BE2C (cell line): ENCODE results near the gene POLE.

Source experiments
- DNase-seq: peaks from one replicate; pipeline ENCODE4 v3.0.0-alpha.2; 2020
- H3K27me3 ChIP-seq: fragments of 250-450 bp; sonication (Bioruptor Pico); 2 replicates; pipeline ENCODE4 v1.5.1; 2020; ENCODE audit warnings: mild to moderate bottlenecking
- H3K36me3 ChIP-seq: fragments of 250-450 bp; sonication (Bioruptor Pico); 2 replicates; pipeline ENCODE4 v1.5.1; 2020; ENCODE audit warnings: mild to moderate bottlenecking
- H3K4me1 ChIP-seq: fragments of 250-450 bp; sonication (Bioruptor Pico); 2 replicates; pipeline ENCODE4 v1.5.1; 2020
- H3K4me3 ChIP-seq: 2 replicates; pipeline ENCODE4 v1.5.1; 2011; ENCODE audit warnings: low read depth, low read length
- H3K9me3 ChIP-seq: fragments of 250-450 bp; sonication (Bioruptor Pico); 2 replicates; pipeline ENCODE4 v1.5.1; 2020
- TF ChIP-seq, protein P1 (sequence below): IDR thresholded peaks from 2 replicates; pipeline ENCODE4 v1.5.1; 2012; ENCODE audit warnings: mild to moderate bottlenecking, low read depth, low read length

POLE gene

DNA sequence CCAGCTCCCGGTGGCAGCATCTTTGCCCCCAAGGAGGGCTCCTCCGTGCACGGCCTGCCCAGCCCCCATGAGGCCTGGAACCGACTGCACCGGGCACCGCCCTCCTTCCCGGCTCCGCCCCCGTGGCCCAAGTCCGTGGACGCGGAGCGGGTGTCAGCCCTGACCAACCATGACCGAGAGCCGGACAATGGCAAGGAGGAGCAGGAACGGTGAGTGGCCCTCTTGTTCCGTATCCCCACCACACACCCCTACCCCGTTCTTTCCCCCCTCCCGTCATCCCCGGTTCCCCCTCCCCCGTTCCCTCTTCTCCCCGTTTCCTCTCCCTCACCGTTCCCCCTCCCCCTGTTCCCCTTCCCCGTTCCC lies 105.1 kb downstream of the POLE start:
- no peaks in the 10 kb centered on the region for H3K4me1 ChIP-seq
- H3K36me3 ChIP-seq, result no peaks in the 10 kb centered on the region; the same call in 1 of the 2 replicates
- no peaks in the 10 kb centered on the region for H3K27me3 ChIP-seq
- H3K9me3 ChIP-seq, result no peaks in the 10 kb centered on the region
- TF ChIP-seq, protein P1, sequence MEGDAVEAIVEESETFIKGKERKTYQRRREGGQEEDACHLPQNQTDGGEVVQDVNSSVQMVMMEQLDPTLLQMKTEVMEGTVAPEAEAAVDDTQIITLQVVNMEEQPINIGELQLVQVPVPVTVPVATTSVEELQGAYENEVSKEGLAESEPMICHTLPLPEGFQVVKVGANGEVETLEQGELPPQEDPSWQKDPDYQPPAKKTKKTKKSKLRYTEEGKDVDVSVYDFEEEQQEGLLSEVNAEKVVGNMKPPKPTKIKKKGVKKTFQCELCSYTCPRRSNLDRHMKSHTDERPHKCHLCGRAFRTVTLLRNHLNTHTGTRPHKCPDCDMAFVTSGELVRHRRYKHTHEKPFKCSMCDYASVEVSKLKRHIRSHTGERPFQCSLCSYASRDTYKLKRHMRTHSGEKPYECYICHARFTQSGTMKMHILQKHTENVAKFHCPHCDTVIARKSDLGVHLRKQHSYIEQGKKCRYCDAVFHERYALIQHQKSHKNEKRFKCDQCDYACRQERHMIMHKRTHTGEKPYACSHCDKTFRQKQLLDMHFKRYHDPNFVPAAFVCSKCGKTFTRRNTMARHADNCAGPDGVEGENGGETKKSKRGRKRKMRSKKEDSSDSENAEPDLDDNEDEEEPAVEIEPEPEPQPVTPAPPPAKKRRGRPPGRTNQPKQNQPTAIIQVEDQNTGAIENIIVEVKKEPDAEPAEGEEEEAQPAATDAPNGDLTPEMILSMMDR, result no peak
- no peak for DNase-seq
- H3K4me3 ChIP-seq, result no peak overlapping the region

DNA sequence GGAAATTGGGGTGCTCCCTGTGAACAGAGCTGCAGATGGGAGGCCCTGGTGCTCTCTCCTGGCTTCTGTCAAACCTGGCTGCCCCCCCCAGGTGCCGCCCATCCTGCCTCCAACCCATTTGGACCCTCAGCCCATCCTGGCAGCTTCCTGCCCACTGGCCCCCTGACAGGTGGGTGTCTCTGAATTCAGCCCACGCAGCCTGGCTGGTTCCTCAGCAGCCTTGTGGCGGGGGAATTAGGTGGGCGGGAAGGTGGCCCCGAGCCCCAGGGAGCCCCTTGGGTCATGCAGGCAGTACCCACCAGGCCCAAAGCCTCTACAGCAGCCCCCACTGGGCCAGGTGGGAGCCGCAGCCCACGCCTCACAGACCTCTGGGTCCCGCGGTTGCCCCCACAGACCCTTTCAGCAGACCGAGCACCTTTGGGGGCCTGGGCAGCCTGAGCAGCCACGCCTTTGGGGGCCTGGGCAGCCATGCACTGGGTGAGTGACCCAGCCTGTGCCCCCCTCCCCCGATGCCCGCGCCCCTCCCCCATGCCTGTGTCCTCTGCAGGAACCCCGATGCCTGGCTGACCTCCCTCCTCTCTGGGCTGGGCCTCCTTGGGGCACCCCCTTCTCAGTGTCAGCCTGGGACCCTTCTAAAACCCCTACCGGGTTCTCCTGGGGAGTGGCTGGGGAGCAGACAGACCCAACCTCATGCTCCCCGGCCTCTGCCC lies 105.6 kb downstream of the POLE start:
- DNase-seq, result no peak
- no peaks in the 10 kb centered on the region for H3K27me3 ChIP-seq
- H3K36me3 ChIP-seq, result no peaks in the 10 kb centered on the region; the same call in 1 of the 2 replicates
- TF ChIP-seq, protein P1, result no peak
- no peaks in the 10 kb centered on the region for H3K9me3 ChIP-seq
- H3K4me1 ChIP-seq, result no peaks in the 10 kb centered on the region
- no peak overlapping the region for H3K4me3 ChIP-seq

DNA sequence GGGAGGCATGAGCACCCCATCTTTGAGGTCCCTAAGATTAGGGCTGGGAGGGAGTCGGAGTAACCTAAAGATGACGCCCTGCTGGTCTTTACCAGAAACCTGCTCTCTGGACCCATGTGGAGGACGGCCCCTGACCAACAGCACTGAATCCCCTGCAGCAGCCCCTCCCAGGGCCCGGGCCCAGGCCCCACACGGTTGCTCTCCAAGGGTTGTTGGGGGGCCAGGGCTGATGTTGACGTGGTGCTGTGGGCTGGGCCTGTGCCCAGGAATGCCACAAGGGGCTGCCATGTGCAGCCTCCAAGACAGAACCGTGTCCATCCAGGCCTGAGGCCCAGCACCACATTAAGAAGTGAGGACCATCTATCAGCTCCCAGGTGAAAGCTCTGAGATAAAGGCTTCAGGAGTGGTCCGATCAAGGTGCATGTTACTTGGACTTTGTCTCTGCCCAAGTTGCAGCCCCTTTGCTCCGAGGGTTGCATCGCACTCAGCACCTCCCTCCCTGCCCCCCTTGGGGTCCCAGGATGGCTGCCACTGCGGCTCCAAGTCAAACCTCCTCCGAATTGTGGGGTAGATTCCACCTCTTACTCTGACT lies 106.3 kb downstream of the POLE start:
- Histone ChIP-seq H3K4me3 (no peak overlapping the region), H3K9me3 (no peaks in the 10 kb centered on the region), H3K36me3 (no peaks in the 10 kb centered on the region; the same call in 1 of the 2 replicates), H3K4me1 (no peaks in the 10 kb centered on the region), H3K27me3 (no peaks in the 10 kb centered on the region)
- no peak for DNase-seq
- TF ChIP-seq, protein P1, result no peak

DNA sequence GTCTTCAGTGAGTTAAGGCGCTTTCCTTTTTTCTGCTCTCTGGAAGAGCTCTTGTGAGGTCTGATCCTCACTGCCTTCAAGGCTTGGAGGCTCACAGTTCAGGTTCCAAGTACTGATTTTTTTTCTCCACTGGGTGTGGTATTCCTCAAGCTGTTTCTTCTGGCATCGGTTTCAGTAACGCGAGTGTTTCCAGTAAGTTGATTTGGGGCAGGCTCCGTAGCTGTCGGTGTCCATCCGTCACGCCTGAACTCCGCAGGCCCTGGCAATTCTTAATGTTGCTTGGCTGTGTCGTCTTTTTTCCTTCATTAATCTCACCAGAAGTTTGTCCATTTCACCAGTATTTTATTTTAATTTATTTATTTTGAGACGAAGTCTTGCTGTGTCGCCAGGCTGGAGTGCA lies 107.4 kb downstream of the POLE start:
- H3K4me3 ChIP-seq, result no peak overlapping the region
- no peaks in the 10 kb centered on the region for H3K4me1 ChIP-seq
- H3K27me3 ChIP-seq, result no peaks in the 10 kb centered on the region
- TF ChIP-seq, protein P1, result no peak
- DNase-seq, result no peak
- H3K36me3 ChIP-seq, result no peaks in the 10 kb centered on the region; the same call in 1 of the 2 replicates
- H3K9me3 ChIP-seq, result no peaks in the 10 kb centered on the region

DNA sequence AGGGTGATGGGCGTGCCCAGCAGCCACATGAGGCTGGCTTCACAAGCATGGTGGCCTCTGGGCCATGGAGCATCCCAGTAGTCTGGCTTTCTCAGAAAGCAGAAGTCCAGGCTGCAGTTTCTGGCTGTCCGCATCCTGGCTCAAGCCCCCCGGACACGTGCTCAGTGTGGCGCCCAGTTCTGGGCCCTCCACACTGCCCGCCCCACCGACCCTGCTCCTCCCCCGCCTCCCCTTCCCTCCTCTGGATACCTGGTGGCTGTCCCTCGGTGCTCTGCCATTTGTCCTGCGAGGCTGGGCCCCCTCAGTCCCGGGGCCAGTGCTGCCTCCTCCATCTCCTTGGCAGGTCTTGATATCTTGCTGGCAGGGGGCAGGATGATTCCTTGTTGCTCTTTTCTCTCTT lies 108.3 kb downstream of the POLE start:
- no peaks in the 10 kb centered on the region for H3K9me3 ChIP-seq
- TF ChIP-seq, protein P1, result no peak
- H3K36me3 ChIP-seq, result no peaks in the 10 kb centered on the region; the same call in none of the 2 replicates
- no peaks in the 10 kb centered on the region for H3K27me3 ChIP-seq
- no peaks in the 10 kb centered on the region for H3K4me1 ChIP-seq
- H3K4me3 ChIP-seq, result no peak overlapping the region
- DNase-seq, result no peak

DNA sequence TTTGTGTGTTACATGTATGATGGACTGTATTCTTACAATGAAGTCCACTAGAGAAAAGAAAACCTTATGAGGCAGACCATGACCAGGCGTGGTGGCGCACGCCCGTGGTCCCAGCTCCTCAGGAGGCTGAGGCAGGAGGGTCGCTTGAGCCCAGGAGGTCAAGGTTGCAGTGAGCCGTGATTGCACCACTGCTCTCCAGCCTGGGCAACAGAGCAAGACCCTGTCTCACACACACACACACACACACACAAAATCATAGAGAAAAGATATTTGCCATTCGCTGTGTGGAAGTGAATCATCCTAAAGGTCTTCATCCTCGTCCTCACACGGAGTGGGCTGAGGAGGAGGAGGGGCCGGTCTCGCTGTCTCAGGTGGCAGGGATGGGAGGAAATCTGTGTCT lies 109.0 kb downstream of the POLE start:
- no peak for DNase-seq
- H3K36me3 ChIP-seq, result no peaks in the 10 kb centered on the region; the same call in none of the 2 replicates
- H3K4me3 ChIP-seq, result no peak overlapping the region
- no peaks in the 10 kb centered on the region for H3K27me3 ChIP-seq
- H3K9me3 ChIP-seq, result no peaks in the 10 kb centered on the region
- H3K4me1 ChIP-seq, result no peaks in the 10 kb centered on the region
- TF ChIP-seq, protein P1, result no peak
